Measurements from ENCODE around the gene DCLK1. TPM values are rescaled to one million over a fixed set of nuclear protein-coding genes. Genes with fewer than 3 reads are reported as not detected.
A peak's percentile ranks its signal among the peaks of the same experiment; 100 is the strongest.

The DCLK1 gene
- total RNA-seq, 1 donor from 2014 or later, result 6.4 TPM

DNA sequence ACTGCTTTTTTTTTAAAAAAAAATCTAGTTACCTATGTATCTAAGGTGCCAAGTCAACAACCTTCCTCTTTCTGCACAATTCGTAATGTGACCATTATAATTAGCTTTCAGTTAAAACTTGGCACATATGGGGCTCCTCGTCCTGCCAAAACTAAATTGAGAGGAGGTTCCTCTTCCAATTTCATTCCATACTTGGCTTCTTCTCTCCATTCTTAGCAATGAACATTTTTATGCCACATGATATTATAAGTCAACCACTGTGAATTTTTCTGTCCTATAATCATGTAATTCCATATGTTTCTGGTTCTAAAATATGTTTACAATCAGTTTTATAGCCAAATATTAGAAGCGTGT, 177.0 kb downstream of the DCLK1 start:
- Histone ChIP-seq H3K27me3 (no peaks in the 10 kb centered on the region), H3K27ac (no peak overlapping the region), H3F3A (ENCODE audit: low read depth) (no peaks in the 10 kb centered on the region), H3K4me1 (peaks cover 5% of the 10 kb centered on the region), H3K9ac (no peak overlapping the region), H2AFZ (replicated peaks) (no peak overlapping the region), H3K4me2 (no peak overlapping the region), H3K36me3 (no peaks in the 10 kb centered on the region), H3K4me3 (no peak overlapping the region), H3K9me3 (ENCODE audit: low read depth) (no peaks in the 10 kb centered on the region), H4K20me1 (ENCODE audit: low read depth) (no peaks in the 10 kb centered on the region), H3K79me2 (ENCODE audit: low read depth) (no peaks in the 10 kb centered on the region)
- H3K9me3 Mint-ChIP-seq, result no peaks in the 10 kb centered on the region
- no peak for TF ChIP-seq EZH2 (IDR thresholded peaks at IDR 0.05)
- TF ChIP-seq EZH2phosphoT487 (IDR thresholded peaks at IDR 0.05), result no peak
- TF ChIP-seq, protein P1, sequence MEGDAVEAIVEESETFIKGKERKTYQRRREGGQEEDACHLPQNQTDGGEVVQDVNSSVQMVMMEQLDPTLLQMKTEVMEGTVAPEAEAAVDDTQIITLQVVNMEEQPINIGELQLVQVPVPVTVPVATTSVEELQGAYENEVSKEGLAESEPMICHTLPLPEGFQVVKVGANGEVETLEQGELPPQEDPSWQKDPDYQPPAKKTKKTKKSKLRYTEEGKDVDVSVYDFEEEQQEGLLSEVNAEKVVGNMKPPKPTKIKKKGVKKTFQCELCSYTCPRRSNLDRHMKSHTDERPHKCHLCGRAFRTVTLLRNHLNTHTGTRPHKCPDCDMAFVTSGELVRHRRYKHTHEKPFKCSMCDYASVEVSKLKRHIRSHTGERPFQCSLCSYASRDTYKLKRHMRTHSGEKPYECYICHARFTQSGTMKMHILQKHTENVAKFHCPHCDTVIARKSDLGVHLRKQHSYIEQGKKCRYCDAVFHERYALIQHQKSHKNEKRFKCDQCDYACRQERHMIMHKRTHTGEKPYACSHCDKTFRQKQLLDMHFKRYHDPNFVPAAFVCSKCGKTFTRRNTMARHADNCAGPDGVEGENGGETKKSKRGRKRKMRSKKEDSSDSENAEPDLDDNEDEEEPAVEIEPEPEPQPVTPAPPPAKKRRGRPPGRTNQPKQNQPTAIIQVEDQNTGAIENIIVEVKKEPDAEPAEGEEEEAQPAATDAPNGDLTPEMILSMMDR (IDR thresholded peaks at IDR 0.05), result no peak
- no peak overlapping the region for H3K27ac Mint-ChIP-seq
- H3K4me3 Mint-ChIP-seq, result no peak overlapping the region
- peaks cover 18% of the 10 kb centered on the region for H3K4me1 Mint-ChIP-seq
- no peak for DNase-seq (ENCODE audit: low spot score)
- H3K36me3 Mint-ChIP-seq, result no peaks in the 10 kb centered on the region
- H3K27me3 Mint-ChIP-seq (ENCODE audit: insufficient read depth, low read depth), result no peaks in the 10 kb centered on the region

DNA sequence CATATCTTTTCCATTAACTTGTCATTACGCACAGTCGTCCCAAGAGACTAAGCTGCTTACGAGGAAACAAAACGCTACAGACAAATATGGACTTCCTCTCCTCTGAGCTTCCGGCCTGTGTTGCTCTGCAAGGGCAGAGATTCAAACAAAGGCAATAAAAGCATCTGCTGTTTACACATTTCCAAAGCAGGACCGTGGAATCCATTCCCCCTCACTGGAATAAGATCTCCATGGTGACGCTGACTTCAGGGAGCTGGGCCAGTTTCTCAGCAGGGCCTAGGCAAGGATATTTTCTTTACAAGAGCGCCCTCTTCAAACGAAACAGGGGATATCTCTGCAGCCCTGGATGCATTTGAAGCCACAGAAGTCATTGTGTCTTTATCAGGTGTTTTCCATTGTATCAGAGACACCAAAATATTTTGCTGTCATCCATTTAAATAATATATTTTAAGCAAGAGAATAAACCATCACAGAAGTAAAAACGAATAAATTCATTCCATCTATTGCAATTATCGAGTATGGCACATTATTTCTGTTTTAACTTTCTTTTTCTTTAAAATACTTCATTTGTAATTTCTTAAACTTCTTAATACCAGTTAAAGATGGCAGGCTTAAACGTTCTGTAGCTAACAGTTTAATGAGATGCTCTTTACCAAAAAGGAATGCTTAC, 177.5 kb downstream of the DCLK1 start:
- Histone ChIP-seq H3F3A (ENCODE audit: low read depth) (no peaks in the 10 kb centered on the region), H3K4me2 (peak overlapping the region; percentile 69), H2AFZ (replicated peaks) (peak overlapping the region; percentile 73), H3K36me3 (no peaks in the 10 kb centered on the region), H3K27ac (no peak overlapping the region), H3K9me3 (ENCODE audit: low read depth) (no peaks in the 10 kb centered on the region), H3K27me3 (no peaks in the 10 kb centered on the region), H3K9ac (no peak overlapping the region), H4K20me1 (ENCODE audit: low read depth) (no peaks in the 10 kb centered on the region), H3K79me2 (ENCODE audit: low read depth) (no peaks in the 10 kb centered on the region), H3K4me3 (no peak overlapping the region), H3K4me1 (peaks cover 5% of the 10 kb centered on the region)
- Mint-ChIP-seq H3K4me1 (peaks cover 18% of the 10 kb centered on the region), H3K9me3 (no peaks in the 10 kb centered on the region), H3K27me3 (ENCODE audit: insufficient read depth, low read depth) (no peaks in the 10 kb centered on the region), H3K4me3 (peak overlapping the region; percentile 51), H3K36me3 (no peaks in the 10 kb centered on the region), H3K27ac (peak overlapping the region; percentile 62)
- TF ChIP-seq EZH2phosphoT487 (IDR thresholded peaks at IDR 0.05) (no peak), EZH2 (IDR thresholded peaks at IDR 0.05) (no peak)
- TF ChIP-seq, protein P1 (IDR thresholded peaks at IDR 0.05), result peak; percentile 88
- peak; percentile 86 for DNase-seq (ENCODE audit: low spot score)

DNA sequence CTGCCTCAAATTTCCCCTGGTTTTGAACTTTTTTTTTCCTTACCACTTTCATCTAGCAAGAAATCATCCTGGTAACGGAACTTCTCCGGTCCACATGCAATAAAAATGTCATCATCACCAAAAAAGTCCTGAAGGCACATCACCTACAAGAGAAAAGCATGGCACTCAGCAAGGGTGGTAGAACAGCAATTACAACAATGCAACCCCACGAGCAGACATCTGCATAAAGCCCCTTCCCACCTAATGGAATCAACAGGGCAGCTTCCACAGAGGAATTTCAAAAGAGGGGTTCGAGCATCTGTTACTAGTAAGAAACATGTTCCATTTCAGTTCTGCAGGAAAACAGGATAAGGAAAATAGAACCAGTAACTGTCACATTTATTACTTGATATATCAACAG, 183.9 kb downstream of the DCLK1 start:
- Histone ChIP-seq H3K36me3 (no peaks in the 10 kb centered on the region), H3K4me2 (no peak overlapping the region), H3K4me3 (no peak overlapping the region), H3K9me3 (ENCODE audit: low read depth) (no peaks in the 10 kb centered on the region), H2AFZ (replicated peaks) (no peak overlapping the region), H3K27me3 (no peaks in the 10 kb centered on the region), H3K27ac (no peak overlapping the region), H3K9ac (no peak overlapping the region), H3K4me1 (no peaks in the 10 kb centered on the region), H3F3A (ENCODE audit: low read depth) (no peaks in the 10 kb centered on the region), H3K79me2 (ENCODE audit: low read depth) (no peaks in the 10 kb centered on the region), H4K20me1 (ENCODE audit: low read depth) (no peaks in the 10 kb centered on the region)
- TF ChIP-seq, protein P1 (IDR thresholded peaks at IDR 0.05), result no peak
- no peak for TF ChIP-seq EZH2 (IDR thresholded peaks at IDR 0.05)
- TF ChIP-seq EZH2phosphoT487 (IDR thresholded peaks at IDR 0.05), result no peak
- peaks cover 6% of the 10 kb centered on the region for H3K36me3 Mint-ChIP-seq
- no peak for DNase-seq (ENCODE audit: low spot score)
- no peak overlapping the region for H3K27ac Mint-ChIP-seq
- H3K27me3 Mint-ChIP-seq (ENCODE audit: insufficient read depth, low read depth), result no peaks in the 10 kb centered on the region
- H3K9me3 Mint-ChIP-seq, result peaks cover 6% of the 10 kb centered on the region
- H3K4me1 Mint-ChIP-seq, result peaks cover 9% of the 10 kb centered on the region
- no peak overlapping the region for H3K4me3 Mint-ChIP-seq
